GM23338 (cell line): ENCODE results near the gene SZT2.

Experiments
- CREB1 ChIP-seq: fragments of 250-450 bp; sonication (Bioruptor Pico); IDR thresholded peaks from 2 replicates; pipeline ENCODE4 v1.5.0; 2020; ENCODE audit warnings: low read depth, mild to moderate bottlenecking, moderate library complexity
- EZH2 ChIP-seq: fragments of 200-600 bp; sonication (generic); IDR thresholded peaks from one replicate; pipeline ENCODE4 v1.8.0; 2017; ENCODE audit warnings: antibody characterized with exemption, mild to moderate bottlenecking, low read depth; ENCODE audit not compliant: unreplicated experiment
- EZH2phosphoT487 ChIP-seq: fragments of 200-600 bp; sonication (generic); IDR thresholded peaks from one replicate; pipeline ENCODE4 v1.8.1; 2018; ENCODE audit warnings: antibody characterized with exemption; ENCODE audit not compliant: unreplicated experiment
- JUNB ChIP-seq: IDR thresholded peaks from one replicate; pipeline ENCODE4 v1.6.1; 2016; ENCODE audit warnings: antibody characterized with exemption; ENCODE audit not compliant: unreplicated experiment
- NANOG ChIP-seq: IDR thresholded peaks from 2 replicates; pipeline ENCODE4 v1.6.1; 2016; ENCODE audit warnings: antibody characterized with exemption, borderline replicate concordance
- POLR2AphosphoS5 ChIP-seq: IDR thresholded peaks from 2 replicates; pipeline ENCODE4 v1.6.1; 2016; ENCODE audit warnings: antibody characterized with exemption, low read depth
- STAT1 ChIP-seq: IDR thresholded peaks from one replicate; pipeline ENCODE4 v1.6.1; 2016; ENCODE audit warnings: antibody characterized with exemption; ENCODE audit not compliant: unreplicated experiment
- ZNF114 ChIP-seq: fragments of 250-450 bp; sonication (Bioruptor Pico); IDR thresholded peaks from 2 replicates; pipeline ENCODE4 v1.5.0; 2020; ENCODE audit warnings: mild to moderate bottlenecking, moderate library complexity
- ZNF331 ChIP-seq: fragments of 250-450 bp; sonication (Bioruptor Pico); IDR thresholded peaks from 2 replicates; pipeline ENCODE4 v1.5.0; 2020; ENCODE audit warnings: low read depth, mild to moderate bottlenecking, moderate library complexity
- TF ChIP-seq, protein P1 (sequence below), 2 experiments: fragments of 200-600 bp in 1 of 2; sonication (generic) in 1 of 2; conservative IDR thresholded peaks; 2 replicates each; pipeline versions ENCODE4 v1.5.1 to v1.6.1; 2016 to 2017; ENCODE audit warnings: antibody characterized with exemption in 2 of 2, low read depth in 2 of 2, mild to moderate bottlenecking in 2 of 2, moderate library complexity in 1 of 2
- TF ChIP-seq, protein P2 (sequence below): IDR thresholded peaks from one replicate; pipeline ENCODE4 v1.6.1; 2018; ENCODE audit warnings: antibody characterized with exemption; ENCODE audit not compliant: unreplicated experiment
- TF ChIP-seq, protein P3 (sequence below): IDR thresholded peaks from 2 replicates; pipeline ENCODE4 v1.6.1; 2016; ENCODE audit warnings: antibody characterized with exemption
- TF ChIP-seq, protein P4 (sequence below): fragments of 250-450 bp; sonication (Bioruptor Pico); IDR thresholded peaks from 2 replicates; pipeline ENCODE4 v1.5.0; 2020; ENCODE audit warnings: mild to moderate bottlenecking, moderate library complexity

DNA sequence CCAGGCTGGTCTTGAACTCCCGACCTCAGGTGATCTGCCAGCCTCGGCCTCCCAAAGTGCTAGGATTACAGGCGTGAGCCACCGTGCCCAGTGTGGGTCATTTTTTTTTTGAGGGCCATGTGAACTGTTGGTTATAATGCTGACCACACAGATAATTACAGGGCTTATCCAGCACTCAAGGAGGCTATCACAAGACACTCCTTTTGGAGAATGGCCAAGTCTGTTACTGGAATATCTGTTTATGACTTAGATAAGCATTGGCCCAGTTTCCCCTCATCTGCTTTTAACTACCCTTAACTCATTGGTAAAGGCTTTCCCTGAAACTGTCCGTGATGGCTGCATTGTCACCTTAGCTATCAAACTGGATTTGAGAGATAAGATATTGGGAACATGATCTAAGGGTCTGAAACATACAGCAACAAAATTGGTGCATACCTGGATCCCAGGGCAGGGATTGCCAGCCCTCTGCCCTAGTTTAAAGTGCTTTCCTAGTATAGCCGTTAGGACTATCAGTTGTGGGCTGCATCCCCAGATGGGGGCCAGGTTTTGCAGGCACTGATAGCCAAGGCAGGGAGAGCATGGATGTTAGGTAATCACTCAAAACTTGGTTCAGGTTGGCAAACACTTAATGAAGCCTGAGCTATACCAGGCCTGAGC lies 15.6 kb downstream of the SZT2 start:
- TF ChIP-seq, protein P1, sequence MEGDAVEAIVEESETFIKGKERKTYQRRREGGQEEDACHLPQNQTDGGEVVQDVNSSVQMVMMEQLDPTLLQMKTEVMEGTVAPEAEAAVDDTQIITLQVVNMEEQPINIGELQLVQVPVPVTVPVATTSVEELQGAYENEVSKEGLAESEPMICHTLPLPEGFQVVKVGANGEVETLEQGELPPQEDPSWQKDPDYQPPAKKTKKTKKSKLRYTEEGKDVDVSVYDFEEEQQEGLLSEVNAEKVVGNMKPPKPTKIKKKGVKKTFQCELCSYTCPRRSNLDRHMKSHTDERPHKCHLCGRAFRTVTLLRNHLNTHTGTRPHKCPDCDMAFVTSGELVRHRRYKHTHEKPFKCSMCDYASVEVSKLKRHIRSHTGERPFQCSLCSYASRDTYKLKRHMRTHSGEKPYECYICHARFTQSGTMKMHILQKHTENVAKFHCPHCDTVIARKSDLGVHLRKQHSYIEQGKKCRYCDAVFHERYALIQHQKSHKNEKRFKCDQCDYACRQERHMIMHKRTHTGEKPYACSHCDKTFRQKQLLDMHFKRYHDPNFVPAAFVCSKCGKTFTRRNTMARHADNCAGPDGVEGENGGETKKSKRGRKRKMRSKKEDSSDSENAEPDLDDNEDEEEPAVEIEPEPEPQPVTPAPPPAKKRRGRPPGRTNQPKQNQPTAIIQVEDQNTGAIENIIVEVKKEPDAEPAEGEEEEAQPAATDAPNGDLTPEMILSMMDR (conservative IDR thresholded peaks at IDR 0.05; ENCODE audit: low read depth in 2 of 2), result no peak
- TF ChIP-seq EZH2, result no peak
- no peak for TF ChIP-seq CREB1 (CRISPR knock-in tag)
- no peak for TF ChIP-seq ZNF331
- no peak for TF ChIP-seq POLR2AphosphoS5
- TF ChIP-seq EZH2phosphoT487, result no peak
- TF ChIP-seq ZNF114 (CRISPR knock-in tag), result no peak
- TF ChIP-seq, protein P2, sequence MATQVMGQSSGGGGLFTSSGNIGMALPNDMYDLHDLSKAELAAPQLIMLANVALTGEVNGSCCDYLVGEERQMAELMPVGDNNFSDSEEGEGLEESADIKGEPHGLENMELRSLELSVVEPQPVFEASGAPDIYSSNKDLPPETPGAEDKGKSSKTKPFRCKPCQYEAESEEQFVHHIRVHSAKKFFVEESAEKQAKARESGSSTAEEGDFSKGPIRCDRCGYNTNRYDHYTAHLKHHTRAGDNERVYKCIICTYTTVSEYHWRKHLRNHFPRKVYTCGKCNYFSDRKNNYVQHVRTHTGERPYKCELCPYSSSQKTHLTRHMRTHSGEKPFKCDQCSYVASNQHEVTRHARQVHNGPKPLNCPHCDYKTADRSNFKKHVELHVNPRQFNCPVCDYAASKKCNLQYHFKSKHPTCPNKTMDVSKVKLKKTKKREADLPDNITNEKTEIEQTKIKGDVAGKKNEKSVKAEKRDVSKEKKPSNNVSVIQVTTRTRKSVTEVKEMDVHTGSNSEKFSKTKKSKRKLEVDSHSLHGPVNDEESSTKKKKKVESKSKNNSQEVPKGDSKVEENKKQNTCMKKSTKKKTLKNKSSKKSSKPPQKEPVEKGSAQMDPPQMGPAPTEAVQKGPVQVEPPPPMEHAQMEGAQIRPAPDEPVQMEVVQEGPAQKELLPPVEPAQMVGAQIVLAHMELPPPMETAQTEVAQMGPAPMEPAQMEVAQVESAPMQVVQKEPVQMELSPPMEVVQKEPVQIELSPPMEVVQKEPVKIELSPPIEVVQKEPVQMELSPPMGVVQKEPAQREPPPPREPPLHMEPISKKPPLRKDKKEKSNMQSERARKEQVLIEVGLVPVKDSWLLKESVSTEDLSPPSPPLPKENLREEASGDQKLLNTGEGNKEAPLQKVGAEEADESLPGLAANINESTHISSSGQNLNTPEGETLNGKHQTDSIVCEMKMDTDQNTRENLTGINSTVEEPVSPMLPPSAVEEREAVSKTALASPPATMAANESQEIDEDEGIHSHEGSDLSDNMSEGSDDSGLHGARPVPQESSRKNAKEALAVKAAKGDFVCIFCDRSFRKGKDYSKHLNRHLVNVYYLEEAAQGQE, result no peak
- TF ChIP-seq, protein P3, sequence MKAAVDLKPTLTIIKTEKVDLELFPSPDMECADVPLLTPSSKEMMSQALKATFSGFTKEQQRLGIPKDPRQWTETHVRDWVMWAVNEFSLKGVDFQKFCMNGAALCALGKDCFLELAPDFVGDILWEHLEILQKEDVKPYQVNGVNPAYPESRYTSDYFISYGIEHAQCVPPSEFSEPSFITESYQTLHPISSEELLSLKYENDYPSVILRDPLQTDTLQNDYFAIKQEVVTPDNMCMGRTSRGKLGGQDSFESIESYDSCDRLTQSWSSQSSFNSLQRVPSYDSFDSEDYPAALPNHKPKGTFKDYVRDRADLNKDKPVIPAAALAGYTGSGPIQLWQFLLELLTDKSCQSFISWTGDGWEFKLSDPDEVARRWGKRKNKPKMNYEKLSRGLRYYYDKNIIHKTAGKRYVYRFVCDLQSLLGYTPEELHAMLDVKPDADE, result no peak
- TF ChIP-seq JUNB, result no peak
- no peak for TF ChIP-seq STAT1
- TF ChIP-seq NANOG, result no peak
- TF ChIP-seq, protein P4, sequence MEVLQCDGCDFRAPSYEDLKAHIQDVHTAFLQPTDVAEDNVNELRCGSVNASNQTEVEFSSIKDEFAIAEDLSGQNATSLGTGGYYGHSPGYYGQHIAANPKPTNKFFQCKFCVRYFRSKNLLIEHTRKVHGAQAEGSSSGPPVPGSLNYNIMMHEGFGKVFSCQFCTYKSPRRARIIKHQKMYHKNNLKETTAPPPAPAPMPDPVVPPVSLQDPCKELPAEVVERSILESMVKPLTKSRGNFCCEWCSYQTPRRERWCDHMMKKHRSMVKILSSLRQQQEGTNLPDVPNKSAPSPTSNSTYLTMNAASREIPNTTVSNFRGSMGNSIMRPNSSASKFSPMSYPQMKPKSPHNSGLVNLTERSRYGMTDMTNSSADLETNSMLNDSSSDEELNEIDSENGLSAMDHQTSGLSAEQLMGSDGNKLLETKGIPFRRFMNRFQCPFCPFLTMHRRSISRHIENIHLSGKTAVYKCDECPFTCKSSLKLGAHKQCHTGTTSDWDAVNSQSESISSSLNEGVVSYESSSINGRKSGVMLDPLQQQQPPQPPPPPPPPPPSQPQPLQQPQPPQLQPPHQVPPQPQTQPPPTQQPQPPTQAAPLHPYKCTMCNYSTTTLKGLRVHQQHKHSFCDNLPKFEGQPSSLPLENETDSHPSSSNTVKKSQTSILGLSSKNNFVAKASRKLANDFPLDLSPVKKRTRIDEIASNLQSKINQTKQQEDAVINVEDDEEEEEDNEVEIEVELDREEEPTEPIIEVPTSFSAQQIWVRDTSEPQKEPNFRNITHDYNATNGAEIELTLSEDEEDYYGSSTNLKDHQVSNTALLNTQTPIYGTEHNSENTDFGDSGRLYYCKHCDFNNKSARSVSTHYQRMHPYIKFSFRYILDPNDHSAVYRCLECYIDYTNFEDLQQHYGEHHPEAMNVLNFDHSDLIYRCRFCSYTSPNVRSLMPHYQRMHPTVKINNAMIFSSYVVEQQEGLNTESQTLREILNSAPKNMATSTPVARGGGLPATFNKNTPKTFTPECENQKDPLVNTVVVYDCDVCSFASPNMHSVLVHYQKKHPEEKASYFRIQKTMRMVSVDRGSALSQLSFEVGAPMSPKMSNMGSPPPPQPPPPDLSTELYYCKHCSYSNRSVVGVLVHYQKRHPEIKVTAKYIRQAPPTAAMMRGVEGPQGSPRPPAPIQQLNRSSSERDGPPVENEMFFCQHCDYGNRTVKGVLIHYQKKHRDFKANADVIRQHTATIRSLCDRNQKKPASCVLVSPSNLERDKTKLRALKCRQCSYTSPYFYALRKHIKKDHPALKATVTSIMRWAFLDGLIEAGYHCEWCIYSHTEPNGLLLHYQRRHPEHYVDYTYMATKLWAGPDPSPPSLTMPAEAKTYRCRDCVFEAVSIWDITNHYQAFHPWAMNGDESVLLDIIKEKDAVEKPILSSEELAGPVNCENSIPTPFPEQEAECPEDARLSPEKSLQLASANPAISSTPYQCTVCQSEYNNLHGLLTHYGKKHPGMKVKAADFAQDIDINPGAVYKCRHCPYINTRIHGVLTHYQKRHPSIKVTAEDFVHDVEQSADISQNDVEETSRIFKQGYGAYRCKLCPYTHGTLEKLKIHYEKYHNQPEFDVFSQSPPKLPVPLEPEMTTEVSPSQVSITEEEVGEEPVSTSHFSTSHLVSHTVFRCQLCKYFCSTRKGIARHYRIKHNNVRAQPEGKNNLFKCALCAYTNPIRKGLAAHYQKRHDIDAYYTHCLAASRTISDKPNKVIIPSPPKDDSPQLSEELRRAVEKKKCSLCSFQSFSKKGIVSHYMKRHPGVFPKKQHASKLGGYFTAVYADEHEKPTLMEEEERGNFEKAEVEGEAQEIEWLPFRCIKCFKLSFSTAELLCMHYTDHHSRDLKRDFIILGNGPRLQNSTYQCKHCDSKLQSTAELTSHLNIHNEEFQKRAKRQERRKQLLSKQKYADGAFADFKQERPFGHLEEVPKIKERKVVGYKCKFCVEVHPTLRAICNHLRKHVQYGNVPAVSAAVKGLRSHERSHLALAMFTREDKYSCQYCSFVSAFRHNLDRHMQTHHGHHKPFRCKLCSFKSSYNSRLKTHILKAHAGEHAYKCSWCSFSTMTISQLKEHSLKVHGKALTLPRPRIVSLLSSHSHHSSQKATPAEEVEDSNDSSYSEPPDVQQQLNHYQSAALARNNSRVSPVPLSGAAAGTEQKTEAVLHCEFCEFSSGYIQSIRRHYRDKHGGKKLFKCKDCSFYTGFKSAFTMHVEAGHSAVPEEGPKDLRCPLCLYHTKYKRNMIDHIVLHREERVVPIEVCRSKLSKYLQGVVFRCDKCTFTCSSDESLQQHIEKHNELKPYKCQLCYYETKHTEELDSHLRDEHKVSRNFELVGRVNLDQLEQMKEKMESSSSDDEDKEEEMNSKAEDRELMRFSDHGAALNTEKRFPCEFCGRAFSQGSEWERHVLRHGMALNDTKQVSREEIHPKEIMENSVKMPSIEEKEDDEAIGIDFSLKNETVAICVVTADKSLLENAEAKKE (CRISPR knock-in tag), result no peak
